Measurements from ENCODE around the gene TLE1.
"Not testable (repeated sequence)": the region's sequence is repeated elsewhere in the genome, so short reads cannot be mapped to it uniquely, and the experiment has no call there.

Gene TLE1

DNA sequence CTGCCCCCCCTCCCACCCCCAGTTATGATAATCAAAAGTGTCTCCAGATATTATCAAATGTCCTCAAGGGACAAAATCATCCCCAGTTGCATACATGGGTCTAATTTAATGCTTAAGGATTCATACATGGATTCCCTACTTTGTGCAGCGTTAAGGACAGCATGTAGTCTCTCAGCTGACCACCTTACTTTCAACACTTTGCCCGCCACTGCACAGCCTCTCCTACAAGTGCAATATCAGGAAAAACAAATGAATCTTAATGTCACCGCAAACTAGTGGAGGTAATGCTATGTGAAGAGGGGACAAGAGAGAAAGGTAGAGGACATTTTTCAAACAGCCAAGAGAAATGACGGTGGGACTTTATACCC lies 78.6 kb downstream of the TLE1 start:
- Histone ChIP-seq H3K4me3 (ENCODE audit: low read length) (no peak overlapping the region), H3K9ac (ENCODE audit: low read length) (no peak overlapping the region), H3K9me3 (ENCODE audit: control insufficient read depth, low read length) (no peaks in the 10 kb centered on the region), H3K36me3 (ENCODE audit: control insufficient read depth, insufficient read depth, low read length) (peaks cover 7% of the 10 kb centered on the region), H3K4me1 (ENCODE audit: control insufficient read depth, insufficient read depth, low read length) (no peaks in the 10 kb centered on the region), H3K27me3 (ENCODE audit: control insufficient read depth, insufficient read depth, low read length) (no peaks in the 10 kb centered on the region)

DNA sequence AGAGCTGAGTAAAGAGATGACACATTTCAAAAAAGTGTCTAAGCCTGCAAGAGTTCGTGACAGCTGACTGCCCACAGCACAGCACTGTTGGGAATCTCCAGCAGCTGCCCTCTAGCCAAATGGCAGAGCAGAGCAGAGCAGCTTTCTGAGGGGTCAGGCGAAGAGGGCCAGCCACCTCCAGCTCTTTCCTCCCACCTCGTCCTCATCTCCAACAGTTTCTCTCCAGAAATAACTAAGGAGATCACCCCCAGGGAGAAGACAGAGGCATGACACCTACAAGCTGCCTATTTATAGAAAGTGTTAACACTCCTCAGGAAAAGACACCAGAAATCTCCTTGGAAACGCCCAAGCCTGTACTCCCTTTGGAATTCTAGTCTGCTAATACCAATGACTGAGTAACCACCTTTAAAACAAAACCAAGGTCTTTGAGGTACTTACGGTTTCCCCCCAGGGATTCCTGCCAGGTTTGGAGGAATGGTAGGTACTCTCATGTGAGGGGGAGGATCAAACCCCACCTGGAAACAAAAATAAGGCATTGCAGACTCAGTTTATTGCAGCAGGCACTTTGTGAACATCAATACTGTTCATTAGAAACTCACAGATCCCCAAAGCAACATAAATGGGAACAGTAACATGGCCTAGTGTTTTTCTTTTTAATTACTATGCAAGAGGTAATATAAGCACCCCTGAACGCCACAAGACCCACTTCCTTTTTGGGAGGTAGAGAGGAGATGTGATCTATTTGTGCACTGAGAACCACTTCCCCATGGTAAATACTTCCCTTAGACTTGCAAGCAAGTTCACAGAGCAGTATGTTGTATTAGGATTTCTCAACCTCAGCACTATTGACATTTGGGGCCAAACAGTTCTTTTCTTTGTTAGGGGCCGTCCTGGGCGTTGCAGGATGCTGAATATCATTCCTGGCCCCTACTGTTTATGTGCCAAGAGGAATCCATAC lies 79.3 kb downstream of the TLE1 start:
- Histone ChIP-seq H3K4me3 (ENCODE audit: low read length) (no peak overlapping the region), H3K36me3 (ENCODE audit: control insufficient read depth, insufficient read depth, low read length) (peaks cover 7% of the 10 kb centered on the region), H3K9me3 (ENCODE audit: control insufficient read depth, low read length) (no peaks in the 10 kb centered on the region), H3K4me1 (ENCODE audit: control insufficient read depth, insufficient read depth, low read length) (no peaks in the 10 kb centered on the region), H3K9ac (ENCODE audit: low read length) (no peak overlapping the region), H3K27me3 (ENCODE audit: control insufficient read depth, insufficient read depth, low read length) (no peaks in the 10 kb centered on the region)

DNA sequence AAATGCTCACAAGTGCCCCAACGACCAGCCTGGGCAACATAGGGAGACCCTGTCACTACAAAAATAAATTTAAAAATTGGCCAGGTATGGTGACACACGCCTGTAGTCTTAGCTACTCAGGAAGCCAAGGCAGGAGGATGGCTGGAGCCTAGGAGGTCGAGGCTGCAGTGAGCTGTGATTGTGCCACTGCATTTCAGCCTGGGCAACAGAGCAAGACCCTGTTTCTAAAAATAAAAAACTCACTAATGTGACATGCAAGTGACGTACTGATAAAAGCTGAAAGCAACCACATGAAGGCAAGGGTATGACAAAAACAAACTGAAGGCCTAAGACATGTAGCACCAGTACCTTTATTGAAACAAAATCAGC lies 81.1 kb downstream of the TLE1 start:
- H3K9ac ChIP-seq (ENCODE audit: low read length), result no peak overlapping the region
- H3K4me3 ChIP-seq (ENCODE audit: low read length), result no peak overlapping the region
- H3K36me3 ChIP-seq (ENCODE audit: control insufficient read depth, insufficient read depth, low read length), result peaks cover 7% of the 10 kb centered on the region
- no peaks in the 10 kb centered on the region for H3K9me3 ChIP-seq (ENCODE audit: control insufficient read depth, low read length)
- H3K4me1 ChIP-seq (ENCODE audit: control insufficient read depth, insufficient read depth, low read length), result no peaks in the 10 kb centered on the region
- no peaks in the 10 kb centered on the region for H3K27me3 ChIP-seq (ENCODE audit: control insufficient read depth, insufficient read depth, low read length)

DNA sequence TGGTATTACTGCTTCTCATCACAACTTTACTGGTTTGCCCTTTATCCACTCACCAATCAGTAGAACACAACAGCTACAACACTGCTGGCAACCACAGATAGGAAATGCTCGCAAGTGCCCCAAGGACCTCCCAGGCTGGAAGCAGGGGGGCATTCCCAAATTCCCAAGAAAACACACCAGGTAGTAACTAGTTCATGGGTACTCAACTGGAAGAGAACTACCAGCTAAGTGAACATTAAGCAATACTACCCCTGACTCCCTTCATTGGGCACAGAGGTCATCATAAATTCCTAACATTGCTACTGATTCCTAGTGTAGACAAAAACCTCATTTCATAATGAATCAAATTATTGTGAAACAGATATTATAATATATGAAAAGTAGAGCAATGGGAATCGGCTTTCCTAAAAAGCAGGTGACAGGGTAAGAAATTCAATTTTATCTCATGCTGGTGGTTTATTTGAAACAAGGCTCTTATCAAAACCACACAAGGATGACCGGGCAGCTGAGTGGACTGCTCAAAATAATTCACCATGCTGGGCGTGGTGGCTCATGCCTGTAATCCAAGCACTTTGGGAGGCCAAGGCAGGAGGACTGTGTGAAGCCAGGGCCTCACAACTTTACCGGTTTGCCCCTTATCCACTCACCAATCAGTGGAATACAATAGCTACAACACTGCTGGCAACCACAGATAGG lies 81.6 kb downstream of the TLE1 start:
- no peak overlapping the region for H3K9ac ChIP-seq (ENCODE audit: low read length)
- H3K4me3 ChIP-seq (ENCODE audit: low read length), result no peak overlapping the region
- no peaks in the 10 kb centered on the region for H3K9me3 ChIP-seq (ENCODE audit: control insufficient read depth, low read length)
- no peaks in the 10 kb centered on the region for H3K27me3 ChIP-seq (ENCODE audit: control insufficient read depth, insufficient read depth, low read length)
- H3K4me1 ChIP-seq (ENCODE audit: control insufficient read depth, insufficient read depth, low read length), result no peaks in the 10 kb centered on the region
- H3K36me3 ChIP-seq (ENCODE audit: control insufficient read depth, insufficient read depth, low read length), result peaks cover 7% of the 10 kb centered on the region

DNA sequence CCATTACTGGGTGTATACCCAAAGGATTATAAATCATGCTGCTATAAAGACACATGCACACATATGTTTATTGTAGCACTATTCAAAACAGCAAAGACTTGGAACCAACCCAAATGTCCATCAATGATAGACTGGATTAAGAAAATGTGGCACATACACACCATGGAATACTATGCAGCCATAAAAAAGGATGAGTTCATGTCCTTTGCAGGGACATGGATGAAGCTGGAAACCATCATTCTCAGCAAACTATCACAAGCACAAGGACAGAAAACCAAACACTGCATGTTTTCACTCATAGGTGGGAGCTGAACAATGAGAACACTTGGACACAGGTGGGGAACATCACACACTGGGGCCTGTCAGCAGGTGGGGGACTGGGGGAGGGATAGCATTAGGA lies 83.1 kb downstream of the TLE1 start:
- H3K4me3 ChIP-seq (ENCODE audit: low read length); H3K9me3 ChIP-seq (ENCODE audit: control insufficient read depth, low read length); H3K27me3 ChIP-seq (ENCODE audit: control insufficient read depth, insufficient read depth, low read length); H3K36me3 ChIP-seq (ENCODE audit: control insufficient read depth, insufficient read depth, low read length); H3K9ac ChIP-seq (ENCODE audit: low read length); H3K4me1 ChIP-seq (ENCODE audit: control insufficient read depth, insufficient read depth, low read length): not testable (repeated sequence)

DNA sequence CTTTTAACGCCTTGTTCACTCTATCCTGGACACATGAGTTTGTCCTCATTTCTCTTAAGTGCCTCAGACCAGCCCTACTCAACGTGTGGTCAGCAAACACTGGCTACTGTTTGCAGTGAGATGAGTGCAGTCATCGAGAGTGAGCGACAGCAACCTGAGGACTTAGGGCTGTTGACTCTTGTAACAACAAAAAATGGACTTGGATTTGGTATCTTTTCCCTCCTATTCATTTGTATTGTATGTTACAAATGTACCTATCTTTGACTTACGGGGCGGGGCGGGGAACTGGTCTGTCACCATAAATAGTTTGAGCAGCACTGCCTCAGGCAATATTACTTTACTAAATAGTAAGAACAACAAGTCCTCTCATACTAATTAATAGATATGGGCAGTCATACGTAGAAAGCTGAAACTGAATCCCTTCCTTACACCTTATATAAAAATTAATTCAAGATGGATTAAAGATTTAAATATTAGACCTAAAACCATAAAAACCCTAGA lies 84.1 kb downstream of the TLE1 start:
- no peaks in the 10 kb centered on the region for H3K36me3 ChIP-seq (ENCODE audit: control insufficient read depth, insufficient read depth, low read length)
- H3K4me3 ChIP-seq (ENCODE audit: low read length), result no peak overlapping the region
- peaks cover 1% of the 10 kb centered on the region for H3K4me1 ChIP-seq (ENCODE audit: control insufficient read depth, insufficient read depth, low read length)
- H3K9ac ChIP-seq (ENCODE audit: low read length), result no peak overlapping the region
- no peaks in the 10 kb centered on the region for H3K9me3 ChIP-seq (ENCODE audit: control insufficient read depth, low read length)
- no peaks in the 10 kb centered on the region for H3K27me3 ChIP-seq (ENCODE audit: control insufficient read depth, insufficient read depth, low read length)

DNA sequence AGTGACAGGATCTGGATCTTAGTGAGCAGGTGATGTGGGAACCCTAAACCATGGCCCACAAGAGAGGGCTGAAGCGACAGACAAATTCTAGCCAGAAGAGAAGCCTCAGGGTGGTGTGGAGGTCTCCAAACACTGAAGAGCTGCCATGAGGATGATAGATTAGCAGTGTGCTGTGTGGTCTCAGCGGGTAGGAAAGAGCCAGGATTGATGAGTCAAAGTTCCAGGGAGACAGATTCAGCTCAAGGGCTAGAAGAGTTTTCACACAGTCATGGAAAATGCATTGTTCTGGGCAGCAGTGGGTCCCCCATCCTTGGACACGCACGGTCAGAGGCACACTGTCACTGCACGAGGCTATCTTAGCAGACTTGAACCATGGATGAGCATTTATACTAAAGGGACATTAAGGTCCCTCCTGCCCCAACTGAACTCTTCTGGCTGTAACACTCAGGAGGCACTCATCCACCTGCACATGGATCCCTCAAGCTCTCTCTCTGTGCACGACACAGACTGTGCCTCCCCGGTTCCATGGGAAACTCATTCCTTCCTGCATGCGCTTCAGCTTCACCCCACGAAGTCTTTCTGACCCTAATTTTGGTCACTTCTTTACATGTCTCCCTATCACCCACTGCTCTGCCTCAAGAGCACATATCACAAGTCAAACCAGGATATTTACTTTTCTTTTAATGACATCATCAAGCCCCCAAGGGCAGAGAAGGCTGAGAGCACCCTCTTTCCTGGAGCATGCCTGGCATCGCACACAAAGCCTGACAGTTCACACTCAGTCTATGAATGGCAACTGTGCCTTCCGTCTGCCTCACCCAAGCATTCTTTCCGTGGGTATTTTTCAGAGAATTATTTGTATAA lies 84.8 kb downstream of the TLE1 start:
- Histone ChIP-seq H3K27me3 (ENCODE audit: control insufficient read depth, insufficient read depth, low read length) (no peaks in the 10 kb centered on the region), H3K36me3 (ENCODE audit: control insufficient read depth, insufficient read depth, low read length) (no peaks in the 10 kb centered on the region), H3K9ac (ENCODE audit: low read length) (no peak overlapping the region), H3K4me3 (ENCODE audit: low read length) (no peak overlapping the region), H3K9me3 (ENCODE audit: control insufficient read depth, low read length) (no peaks in the 10 kb centered on the region), H3K4me1 (ENCODE audit: control insufficient read depth, insufficient read depth, low read length) (peaks cover 8% of the 10 kb centered on the region)

DNA sequence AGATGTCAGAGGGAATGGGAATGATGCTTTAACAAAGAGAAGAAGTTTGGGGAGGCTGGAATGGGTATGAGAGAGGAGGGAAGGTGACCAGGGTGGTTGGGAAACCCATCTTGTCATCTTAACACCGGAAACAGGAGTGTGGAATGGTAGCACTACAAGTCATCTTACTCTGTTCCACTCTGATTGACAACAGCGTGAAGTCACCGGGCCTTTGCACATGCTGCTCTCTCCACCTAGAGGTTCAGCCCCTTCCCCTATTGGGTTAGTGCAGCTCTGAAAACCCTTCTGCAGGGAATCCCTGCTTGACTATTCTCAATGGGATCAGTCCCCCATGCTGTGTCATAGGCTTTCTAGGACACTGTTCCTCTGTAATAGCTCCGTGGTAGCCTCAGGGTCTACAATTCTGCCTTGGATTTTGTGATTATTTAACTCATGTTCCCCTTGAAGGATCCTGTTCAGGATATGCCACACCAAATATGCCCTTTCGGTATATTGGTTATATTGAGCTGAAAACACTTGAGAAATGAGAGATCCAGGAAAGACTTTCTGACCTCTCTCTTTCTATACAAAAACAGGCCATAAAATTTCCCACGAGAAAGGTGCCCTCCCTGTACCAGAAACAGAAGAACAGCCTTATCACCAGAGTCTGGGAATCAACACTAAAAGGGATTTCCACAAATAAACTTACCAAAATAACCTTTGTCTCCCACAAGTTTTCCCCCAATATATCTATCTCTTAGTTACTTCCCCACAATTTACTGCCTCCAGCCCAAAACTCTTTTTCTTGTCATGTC lies 86.3 kb downstream of the TLE1 start:
- Histone ChIP-seq H3K4me3 (ENCODE audit: low read length) (no peak overlapping the region), H3K27me3 (ENCODE audit: control insufficient read depth, insufficient read depth, low read length) (no peaks in the 10 kb centered on the region), H3K9ac (ENCODE audit: low read length) (no peak overlapping the region), H3K4me1 (ENCODE audit: control insufficient read depth, insufficient read depth, low read length) (peaks cover 15% of the 10 kb centered on the region), H3K36me3 (ENCODE audit: control insufficient read depth, insufficient read depth, low read length) (no peaks in the 10 kb centered on the region), H3K9me3 (ENCODE audit: control insufficient read depth, low read length) (no peaks in the 10 kb centered on the region)

DNA sequence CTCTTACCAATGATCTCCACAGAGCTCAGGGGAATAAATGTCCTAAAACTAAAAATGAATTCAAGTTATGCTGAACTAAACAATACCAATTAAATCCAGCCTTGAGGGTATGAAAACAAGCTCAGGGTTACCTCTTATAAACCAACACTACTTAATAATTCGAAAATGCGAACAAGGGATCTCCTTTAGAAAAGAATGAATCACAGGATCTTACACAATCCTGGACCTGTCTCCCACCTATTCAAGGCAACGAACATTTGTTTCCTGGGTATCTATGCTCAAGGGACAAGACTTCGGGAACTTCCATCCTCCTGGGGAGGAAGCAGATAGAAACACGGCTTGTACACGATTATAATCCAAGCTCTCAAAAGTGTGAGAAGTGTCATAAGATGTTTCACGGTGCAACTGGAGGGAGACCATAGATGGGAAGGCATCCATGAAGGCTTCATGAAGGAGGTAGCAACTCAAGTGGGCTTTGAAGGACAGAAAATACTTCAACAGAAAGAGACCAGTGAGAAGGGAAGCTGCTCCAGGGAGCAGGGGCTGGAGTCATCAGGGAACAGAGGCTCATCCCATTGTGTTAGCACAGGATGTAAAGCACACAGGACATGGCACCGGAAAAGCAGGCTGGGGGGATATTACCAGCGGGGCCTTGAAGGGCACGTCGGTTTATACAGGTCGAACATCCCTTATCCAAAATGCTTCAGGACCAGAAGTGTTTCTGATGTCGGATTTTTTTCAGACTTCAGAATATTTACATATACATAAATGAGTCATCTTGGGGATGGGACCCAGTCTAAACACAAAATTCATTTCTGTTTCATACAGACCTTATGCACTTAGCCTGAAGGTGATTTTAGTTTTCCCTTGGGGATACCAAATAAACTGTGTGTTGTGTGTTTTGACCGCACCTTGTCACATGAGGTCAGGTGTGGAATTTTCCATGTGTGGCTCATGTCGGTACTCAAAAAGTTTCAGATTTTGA lies 87.4 kb downstream of the TLE1 start:
- H3K27me3 ChIP-seq (ENCODE audit: control insufficient read depth, insufficient read depth, low read length), result no peaks in the 10 kb centered on the region
- H3K4me1 ChIP-seq (ENCODE audit: control insufficient read depth, insufficient read depth, low read length), result peaks cover 15% of the 10 kb centered on the region
- no peak overlapping the region for H3K9ac ChIP-seq (ENCODE audit: low read length)
- no peak overlapping the region for H3K4me3 ChIP-seq (ENCODE audit: low read length)
- no peaks in the 10 kb centered on the region for H3K9me3 ChIP-seq (ENCODE audit: control insufficient read depth, low read length)
- H3K36me3 ChIP-seq (ENCODE audit: control insufficient read depth, insufficient read depth, low read length), result no peaks in the 10 kb centered on the region

DNA sequence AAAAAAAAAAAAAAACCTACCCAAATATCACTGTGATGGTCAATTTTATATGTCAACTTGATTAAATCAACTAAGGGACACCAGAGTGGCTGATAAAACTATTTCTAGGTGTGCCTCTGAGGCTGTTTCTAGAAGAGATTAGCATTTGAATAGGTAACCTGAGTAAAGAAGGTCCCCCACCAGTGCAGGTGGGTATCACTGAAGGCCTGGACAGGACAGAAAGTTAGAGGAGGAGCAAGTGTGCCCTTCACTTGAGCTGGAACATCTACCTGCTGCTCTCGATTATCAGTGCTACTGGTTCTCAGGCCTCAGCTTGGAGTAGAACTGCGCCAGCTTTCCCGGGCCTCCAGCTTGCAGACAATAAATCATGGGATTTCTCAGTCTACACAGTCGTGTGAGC lies 88.7 kb downstream of the TLE1 start:
- Histone ChIP-seq H3K9ac (ENCODE audit: low read length) (no peak overlapping the region), H3K9me3 (ENCODE audit: control insufficient read depth, low read length) (no peaks in the 10 kb centered on the region), H3K27me3 (ENCODE audit: control insufficient read depth, insufficient read depth, low read length) (no peaks in the 10 kb centered on the region), H3K36me3 (ENCODE audit: control insufficient read depth, insufficient read depth, low read length) (no peaks in the 10 kb centered on the region), H3K4me3 (ENCODE audit: low read length) (no peak overlapping the region), H3K4me1 (ENCODE audit: control insufficient read depth, insufficient read depth, low read length) (peaks cover 15% of the 10 kb centered on the region)
